ENCODE measurements around the gene IFIT3.
"Not testable (repeated sequence)": the region's sequence is repeated elsewhere in the genome, so short reads cannot be mapped to it uniquely, and the experiment has no call there.

Gene IFIT3

GRCh38 chr10:89309156-89310055, 18.4 kb upstream of the IFIT3 start:
- no peak overlapping the region for H3K4me3 ChIP-seq (ENCODE audit: low read depth, low read length)
- TF ChIP-seq POLR2A (IDR thresholded peaks at IDR 0.05; ENCODE audit: extremely low read depth, insufficient read length) (no peak), MYC (IDR thresholded peaks at IDR 0.05; ENCODE audit: low read depth, low read length) (no peak), MAX (IDR thresholded peaks at IDR 0.05; ENCODE audit: low read depth, low read length) (no peak)
- TF ChIP-seq, protein P1, sequence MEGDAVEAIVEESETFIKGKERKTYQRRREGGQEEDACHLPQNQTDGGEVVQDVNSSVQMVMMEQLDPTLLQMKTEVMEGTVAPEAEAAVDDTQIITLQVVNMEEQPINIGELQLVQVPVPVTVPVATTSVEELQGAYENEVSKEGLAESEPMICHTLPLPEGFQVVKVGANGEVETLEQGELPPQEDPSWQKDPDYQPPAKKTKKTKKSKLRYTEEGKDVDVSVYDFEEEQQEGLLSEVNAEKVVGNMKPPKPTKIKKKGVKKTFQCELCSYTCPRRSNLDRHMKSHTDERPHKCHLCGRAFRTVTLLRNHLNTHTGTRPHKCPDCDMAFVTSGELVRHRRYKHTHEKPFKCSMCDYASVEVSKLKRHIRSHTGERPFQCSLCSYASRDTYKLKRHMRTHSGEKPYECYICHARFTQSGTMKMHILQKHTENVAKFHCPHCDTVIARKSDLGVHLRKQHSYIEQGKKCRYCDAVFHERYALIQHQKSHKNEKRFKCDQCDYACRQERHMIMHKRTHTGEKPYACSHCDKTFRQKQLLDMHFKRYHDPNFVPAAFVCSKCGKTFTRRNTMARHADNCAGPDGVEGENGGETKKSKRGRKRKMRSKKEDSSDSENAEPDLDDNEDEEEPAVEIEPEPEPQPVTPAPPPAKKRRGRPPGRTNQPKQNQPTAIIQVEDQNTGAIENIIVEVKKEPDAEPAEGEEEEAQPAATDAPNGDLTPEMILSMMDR (IDR thresholded peaks at IDR 0.05; ENCODE audit: low read depth, low read length), result no peak
- DNase-seq (ENCODE audit: low read depth), result no peak

DNA sequence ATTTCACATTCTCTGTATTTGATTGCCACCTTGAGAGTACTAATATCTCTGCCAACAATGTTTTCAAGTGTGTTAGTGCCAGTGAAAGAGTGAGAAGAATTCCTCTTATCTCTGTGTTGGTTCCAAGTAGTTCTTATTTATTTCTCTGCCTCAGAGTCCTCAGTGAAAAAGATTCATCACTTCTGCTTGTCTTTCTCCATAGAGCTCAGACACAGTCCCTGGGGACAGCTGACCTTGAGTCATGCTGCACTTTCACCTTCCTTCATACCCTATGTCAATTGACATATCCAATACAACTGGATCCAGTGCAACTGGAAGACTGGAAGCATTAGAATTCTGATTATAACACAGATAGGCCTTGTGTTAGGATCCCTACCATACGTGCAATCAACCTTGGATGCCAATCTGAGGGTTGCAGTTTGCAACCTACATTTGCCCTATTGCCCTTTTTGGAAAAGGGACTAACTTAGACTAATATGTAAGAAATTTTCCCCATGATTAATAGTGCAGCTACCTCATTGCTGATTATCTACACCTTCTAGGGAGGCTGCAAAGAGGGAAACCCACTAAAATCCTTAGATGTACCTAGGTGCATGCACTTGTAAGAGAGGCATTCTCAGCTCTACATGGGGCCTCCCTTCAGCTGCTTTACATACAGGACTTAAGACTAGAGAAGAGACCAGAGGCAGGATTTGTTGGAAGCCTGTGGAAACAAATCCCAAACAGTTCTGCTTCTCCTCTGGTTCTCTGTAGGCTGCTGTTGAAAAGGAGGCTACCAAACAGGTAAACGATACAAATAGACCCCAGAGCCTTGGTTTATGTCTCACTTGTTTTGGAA, 17.5 kb upstream of the IFIT3 start:
- DNase-seq (ENCODE audit: low read depth), result peak; percentile 61
- H3K4me3 ChIP-seq (ENCODE audit: low read depth, low read length), result no peak overlapping the region
- TF ChIP-seq MAX (IDR thresholded peaks at IDR 0.05; ENCODE audit: low read depth, low read length) (no peak), POLR2A (IDR thresholded peaks at IDR 0.05; ENCODE audit: extremely low read depth, insufficient read length) (no peak), MYC (IDR thresholded peaks at IDR 0.05; ENCODE audit: low read depth, low read length) (no peak)
- TF ChIP-seq, protein P1 (IDR thresholded peaks at IDR 0.05; ENCODE audit: low read depth, low read length), result no peak

- no peak for TF ChIP-seq MAX (IDR thresholded peaks at IDR 0.05; ENCODE audit: low read depth, low read length)
- TF ChIP-seq MYC (IDR thresholded peaks at IDR 0.05; ENCODE audit: low read depth, low read length), result no peak
- no peak for TF ChIP-seq POLR2A (IDR thresholded peaks at IDR 0.05; ENCODE audit: extremely low read depth, insufficient read length)
- TF ChIP-seq, protein P1 (IDR thresholded peaks at IDR 0.05; ENCODE audit: low read depth, low read length), result no peak
- DNase-seq (ENCODE audit: low read depth), result no peak
- no peak overlapping the region for H3K4me3 ChIP-seq (ENCODE audit: low read depth, low read length)
These were observed 14.8 kb upstream of the IFIT3 start for GRCh38 chr10:89312973-89313372.

GRCh38 chr10:89314676-89315075, 13.1 kb upstream of the IFIT3 start:
- TF ChIP-seq, protein P1 (IDR thresholded peaks at IDR 0.05; ENCODE audit: low read depth, low read length), result no peak
- TF ChIP-seq POLR2A (IDR thresholded peaks at IDR 0.05; ENCODE audit: extremely low read depth, insufficient read length) (no peak), MAX (IDR thresholded peaks at IDR 0.05; ENCODE audit: low read depth, low read length) (no peak)
- no peak for DNase-seq (ENCODE audit: low read depth)
- no peak overlapping the region for H3K4me3 ChIP-seq (ENCODE audit: low read depth, low read length)

GRCh38 chr10:89318047-89318446, 9.8 kb upstream of the IFIT3 start:
- not testable (repeated sequence) for DNase-seq (ENCODE audit: low read depth)

GRCh38 chr10:89325081-89325480, 2.7 kb upstream of the IFIT3 start:
- H3K4me3 ChIP-seq (ENCODE audit: low read depth, low read length); DNase-seq (ENCODE audit: low read depth): not testable (repeated sequence)

More at GRCh38 chr10:89318047-89318446, 9.8 kb upstream of the IFIT3 start:
- H3K4me3 ChIP-seq (ENCODE audit: low read depth, low read length), result not testable (repeated sequence)

DNA sequence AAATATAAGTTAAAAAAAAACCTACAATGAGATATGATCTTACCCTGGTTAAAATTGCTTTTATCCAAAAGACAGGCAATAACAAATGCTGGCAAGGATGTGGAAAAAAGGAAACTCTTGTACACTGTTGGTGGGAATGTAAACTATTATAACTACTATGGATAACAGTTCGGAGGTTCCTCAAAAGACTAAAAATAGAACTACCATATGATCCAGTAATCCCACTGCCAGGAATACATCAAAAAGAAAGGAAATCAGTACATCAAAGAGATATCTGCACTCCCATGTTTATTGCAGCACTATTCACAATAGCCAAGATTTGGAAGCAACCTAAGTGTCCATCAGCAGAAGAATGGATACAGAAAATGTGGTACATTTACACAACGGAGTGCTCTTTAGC, 1.9 kb upstream of the IFIT3 start:
- not testable (repeated sequence) for H3K4me3 ChIP-seq (ENCODE audit: low read depth, low read length); DNase-seq (ENCODE audit: low read depth)
